Astrocyte (in vitro differentiated cells and primary cell): ENCODE results near the gene TTYH2. TPM values are rescaled to one million over a fixed set of nuclear protein-coding genes. Genes with fewer than 3 reads are reported as not detected.

Source experiments
- DNase-seq: peaks from one replicate; pipeline ENCODE4 v3.0.0-alpha.2; 2010; ENCODE audit warnings: low read depth
- FAIRE-seq: peaks from 2 replicates; lab custom pipeline; 2011; peaks lifted over from hg19 to GRCh38; lab: Jason Lieb, UNC
- H2AFZ ChIP-seq: 2 replicates; pipeline ENCODE4 v1.6.0; 2012; ENCODE audit warnings: low read depth, low read length, inconsistent platforms
- H3K27ac ChIP-seq: 2 replicates; pipeline ENCODE4 v1.5.1; 2011; ENCODE audit warnings: low read depth, low read length, inconsistent platforms
- H3K27me3 ChIP-seq: 2 replicates; pipeline ENCODE4 v1.6.0; 2011; ENCODE audit warnings: low read length, inconsistent platforms; ENCODE audit not compliant: insufficient read depth
- H3K36me3 ChIP-seq: 2 replicates; pipeline ENCODE4 v1.5.1; 2011; ENCODE audit warnings: low read length, inconsistent platforms; ENCODE audit not compliant: insufficient read depth
- H3K4me1 ChIP-seq: 2 replicates; pipeline ENCODE4 v1.5.1; 2011; ENCODE audit warnings: low read length, inconsistent platforms; ENCODE audit not compliant: insufficient read depth
- H3K4me2 ChIP-seq: 2 replicates; pipeline ENCODE4 v1.6.0; 2012; ENCODE audit warnings: low read length, inconsistent platforms
- H3K4me3 ChIP-seq: 2 replicates; pipeline ENCODE4 v1.5.1; 2011; ENCODE audit warnings: low read depth, mild to moderate bottlenecking, low read length, inconsistent platforms; ENCODE audit not compliant: insufficient read depth
- H3K79me2 ChIP-seq: 2 replicates; pipeline ENCODE4 v1.6.0; 2012; ENCODE audit warnings: mild to moderate bottlenecking, low read length, inconsistent platforms; ENCODE audit not compliant: insufficient read depth
- H3K9ac ChIP-seq: 2 replicates; pipeline ENCODE4 v1.6.0; 2012; ENCODE audit warnings: mild to moderate bottlenecking, low read length, inconsistent platforms
- H3K9me3 ChIP-seq: 2 replicates; pipeline ENCODE4 v1.5.1; 2012; ENCODE audit warnings: low read depth, mild to moderate bottlenecking, low read length, inconsistent platforms; ENCODE audit not compliant: insufficient read depth
- H4K20me1 ChIP-seq: 2 replicates; pipeline ENCODE4 v1.6.0; 2012; ENCODE audit warnings: low read length, inconsistent platforms; ENCODE audit not compliant: insufficient read depth
- H3K27ac Mint-ChIP-seq: one replicate; pipeline ENCODE4 v1.8.0; 2021; ENCODE audit warnings: mild to moderate bottlenecking, mixed read lengths; ENCODE audit not compliant: unreplicated experiment
- H3K27me3 Mint-ChIP-seq: one replicate; pipeline ENCODE4 v1.8.0; 2021; ENCODE audit warnings: low read depth, mixed read lengths; ENCODE audit not compliant: unreplicated experiment
- H3K36me3 Mint-ChIP-seq: one replicate; pipeline ENCODE4 v1.8.0; 2021; ENCODE audit warnings: low read depth, mixed read lengths; ENCODE audit not compliant: unreplicated experiment
- H3K4me1 Mint-ChIP-seq: one replicate; pipeline ENCODE4 v1.8.0; 2021; ENCODE audit warnings: low read depth, mixed read lengths; ENCODE audit not compliant: unreplicated experiment
- H3K4me3 Mint-ChIP-seq: one replicate; pipeline ENCODE4 v1.8.0; 2021; ENCODE audit warnings: mild to moderate bottlenecking, moderate library complexity, mixed read lengths; ENCODE audit not compliant: unreplicated experiment
- H3K9me3 Mint-ChIP-seq: one replicate; pipeline ENCODE4 v1.8.0; 2021; ENCODE audit warnings: mild to moderate bottlenecking, mixed read lengths; ENCODE audit not compliant: unreplicated experiment
- CTCF ChIP-seq: IDR thresholded peaks from 2 replicates; pipeline ENCODE4 v1.5.1; 2011; ENCODE audit warnings: low read depth, mild to moderate bottlenecking, inconsistent platforms, low read length, moderate library complexity; ENCODE audit not compliant: insufficient read depth
- EZH2 ChIP-seq: IDR thresholded peaks from 2 replicates; pipeline ENCODE4 v1.6.1; 2012; ENCODE audit warnings: mild to moderate bottlenecking, low read length, inconsistent platforms; ENCODE audit not compliant: insufficient read depth
- total RNA-seq: library from RNA; stranded (reverse); gene quantifications from 2 replicates; pipeline ENCODE4 v1.2.1, GENCODE V29; 2021

The TTYH2 gene
- total RNA-seq, 1 donor from 2014 or later, result 8.0 TPM

DNA sequence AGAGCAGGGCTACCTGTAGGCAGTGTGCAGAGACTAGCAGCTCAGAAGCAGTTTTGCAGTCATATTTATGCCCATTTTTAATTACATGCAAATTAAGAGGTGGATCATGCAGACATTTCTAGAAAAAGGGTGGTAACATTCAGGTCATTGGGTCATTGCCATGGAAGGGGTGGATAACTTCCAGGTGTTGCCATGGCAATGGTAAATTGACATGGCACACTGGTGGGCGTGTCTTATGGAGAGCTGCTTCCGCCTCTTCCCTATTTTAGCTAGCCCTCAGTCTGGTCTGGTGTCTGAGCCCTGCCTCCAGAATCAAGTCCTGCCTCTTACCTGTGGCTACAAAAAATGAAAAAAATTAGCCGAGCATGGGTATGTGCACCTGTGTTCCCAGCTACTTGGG lies 57.9 kb downstream of the TTYH2 start:
- peaks cover 14% of the 10 kb centered on the region for H3K4me1 Mint-ChIP-seq

DNA sequence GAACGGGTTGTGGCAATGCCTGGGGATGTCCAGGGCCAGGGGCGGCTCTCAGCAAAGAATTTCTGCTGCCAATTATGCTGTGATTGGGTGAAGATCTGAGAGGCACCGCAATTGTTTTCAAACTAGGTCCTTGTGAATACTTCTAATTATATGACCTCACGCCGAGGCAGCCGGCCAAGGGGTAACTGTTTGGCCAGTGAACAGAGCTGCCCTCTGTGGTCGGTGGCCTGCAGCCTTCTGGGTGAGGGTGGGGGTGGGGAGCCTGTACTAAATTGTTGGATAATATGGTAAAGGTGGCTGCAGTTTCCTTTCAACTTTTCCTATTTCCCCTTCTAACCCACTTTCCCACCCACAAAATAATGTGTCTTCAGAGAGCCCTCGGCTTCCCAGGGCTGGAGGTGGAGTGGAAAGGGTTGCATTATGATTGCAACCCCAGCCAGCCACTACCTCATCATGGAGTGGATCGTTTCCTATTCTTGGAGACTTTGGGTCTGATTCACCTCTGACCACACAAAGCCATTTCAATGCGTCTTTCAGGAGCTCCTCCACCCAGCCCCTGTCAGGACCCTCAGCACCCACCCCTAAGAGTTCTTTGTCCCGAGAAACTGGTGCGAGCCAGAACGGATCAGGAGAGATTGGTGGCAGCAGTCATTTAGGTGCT lies 58.7 kb downstream of the TTYH2 start:
- Mint-ChIP-seq H3K9me3 (peaks cover 2% of the 10 kb centered on the region), H3K4me1 (peaks cover 18% of the 10 kb centered on the region), H3K27me3 (peaks cover 31% of the 10 kb centered on the region), H3K36me3 (no peaks in the 10 kb centered on the region), H3K4me3 (no peak overlapping the region), H3K27ac (no peak overlapping the region)
- H3K9ac ChIP-seq, result no peak overlapping the region
- peak overlapping the region; percentile 64 for H3K4me2 ChIP-seq
- H3K79me2 ChIP-seq, result no peaks in the 10 kb centered on the region
- peak overlapping the region; percentile 28 for H3K27ac ChIP-seq
- H4K20me1 ChIP-seq, result no peaks in the 10 kb centered on the region
- FAIRE-seq (no peak), DNase-seq (peak; percentile 63)
- peaks cover 20% of the 10 kb centered on the region for H3K4me1 ChIP-seq
- TF ChIP-seq CTCF, result no peak
- no peak for TF ChIP-seq EZH2
- no peaks in the 10 kb centered on the region for H3K36me3 ChIP-seq
- H2AFZ ChIP-seq, result no peak overlapping the region
- H3K9me3 ChIP-seq, result no peaks in the 10 kb centered on the region
- peaks cover 22% of the 10 kb centered on the region for H3K27me3 ChIP-seq
- no peak overlapping the region for H3K4me3 ChIP-seq

More for the DNA sequence above, 57.9 kb downstream of the TTYH2 start:
- H3K79me2 ChIP-seq, result no peaks in the 10 kb centered on the region
- Mint-ChIP-seq H3K4me3 (no peak overlapping the region), H3K27me3 (peaks cover 31% of the 10 kb centered on the region), H3K36me3 (no peaks in the 10 kb centered on the region), H3K27ac (no peak overlapping the region), H3K9me3 (peaks cover 2% of the 10 kb centered on the region)
- H3K36me3 ChIP-seq, result no peaks in the 10 kb centered on the region
- H3K9me3 ChIP-seq, result no peaks in the 10 kb centered on the region
- H4K20me1 ChIP-seq, result no peaks in the 10 kb centered on the region
- H3K4me3 ChIP-seq, result no peak overlapping the region
- peak overlapping the region; percentile 64 for H3K4me2 ChIP-seq
- no peak overlapping the region for H2AFZ ChIP-seq
- peaks cover 15% of the 10 kb centered on the region for H3K27me3 ChIP-seq
- H3K9ac ChIP-seq, result no peak overlapping the region
- DNase-seq (no peak), FAIRE-seq (no peak)
- H3K4me1 ChIP-seq, result peaks cover 20% of the 10 kb centered on the region
- no peak overlapping the region for H3K27ac ChIP-seq
- TF ChIP-seq EZH2 (no peak), CTCF (no peak)

- TF ChIP-seq CTCF (no peak), EZH2 (no peak)
- Histone ChIP-seq H3K27ac (no peak overlapping the region), H3K4me1 (peaks cover 20% of the 10 kb centered on the region), H3K4me3 (no peak overlapping the region), H4K20me1 (no peaks in the 10 kb centered on the region), H3K79me2 (no peaks in the 10 kb centered on the region), H3K36me3 (no peaks in the 10 kb centered on the region), H3K9ac (no peak overlapping the region), H3K9me3 (no peaks in the 10 kb centered on the region), H3K4me2 (peak overlapping the region; percentile 64), H3K27me3 (peaks cover 22% of the 10 kb centered on the region), H2AFZ (no peak overlapping the region)
- peaks cover 18% of the 10 kb centered on the region for H3K4me1 Mint-ChIP-seq
- DNase-seq (peak; percentile 83), FAIRE-seq (no peak)
- no peaks in the 10 kb centered on the region for H3K9me3 Mint-ChIP-seq
- H3K27ac Mint-ChIP-seq, result peak overlapping the region; percentile 63
- peak overlapping the region; percentile 14 for H3K4me3 Mint-ChIP-seq
- H3K27me3 Mint-ChIP-seq, result peaks cover 31% of the 10 kb centered on the region
- no peaks in the 10 kb centered on the region for H3K36me3 Mint-ChIP-seq
Measured at GRCh38 chr17:74272731-74273201, 59.4 kb downstream of the TTYH2 start.
